ENCODE results near the gene MCC. TPM values are rescaled to one million over a fixed set of nuclear protein-coding genes. Genes with fewer than 3 reads are reported as not detected.

MCC gene
- total RNA-seq, 4 donors from 2014 or later = 17.0 to 24.8 (median 21.0) TPM

GRCh38 chr5:113489299-113489698 lies 1.0 kb upstream of the MCC start:
- peaks cover 0 to 10% (median 7%) of the 10 kb centered on the region in 4 donors for H3K9me3 ChIP-seq
- H3K36me3 ChIP-seq = no peaks in the 10 kb centered on the region
- TF ChIP-seq, protein P1, sequence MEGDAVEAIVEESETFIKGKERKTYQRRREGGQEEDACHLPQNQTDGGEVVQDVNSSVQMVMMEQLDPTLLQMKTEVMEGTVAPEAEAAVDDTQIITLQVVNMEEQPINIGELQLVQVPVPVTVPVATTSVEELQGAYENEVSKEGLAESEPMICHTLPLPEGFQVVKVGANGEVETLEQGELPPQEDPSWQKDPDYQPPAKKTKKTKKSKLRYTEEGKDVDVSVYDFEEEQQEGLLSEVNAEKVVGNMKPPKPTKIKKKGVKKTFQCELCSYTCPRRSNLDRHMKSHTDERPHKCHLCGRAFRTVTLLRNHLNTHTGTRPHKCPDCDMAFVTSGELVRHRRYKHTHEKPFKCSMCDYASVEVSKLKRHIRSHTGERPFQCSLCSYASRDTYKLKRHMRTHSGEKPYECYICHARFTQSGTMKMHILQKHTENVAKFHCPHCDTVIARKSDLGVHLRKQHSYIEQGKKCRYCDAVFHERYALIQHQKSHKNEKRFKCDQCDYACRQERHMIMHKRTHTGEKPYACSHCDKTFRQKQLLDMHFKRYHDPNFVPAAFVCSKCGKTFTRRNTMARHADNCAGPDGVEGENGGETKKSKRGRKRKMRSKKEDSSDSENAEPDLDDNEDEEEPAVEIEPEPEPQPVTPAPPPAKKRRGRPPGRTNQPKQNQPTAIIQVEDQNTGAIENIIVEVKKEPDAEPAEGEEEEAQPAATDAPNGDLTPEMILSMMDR (IDR thresholded peaks at IDR 0.05) = no peak
- no peak for TF ChIP-seq POLR2AphosphoS5 (IDR thresholded peaks at IDR 0.05)
- TF ChIP-seq POLR2A (IDR thresholded peaks at IDR 0.05; ENCODE audit: low read depth) = no peak
- no peak for TF ChIP-seq EP300 (IDR thresholded peaks at IDR 0.05)
- H3K27me3 ChIP-seq = peaks cover 0 to 21% (median 0%) of the 10 kb centered on the region in 4 donors
- 23% methylated on average over 3 of the region's 3 CpGs for WGBS
- DNase-seq (ENCODE audit: extremely low spot score) = no peak
- H3K4me3 ChIP-seq = peak overlapping the region in 1 of 4 donors; percentile 78
- no peak overlapping the region for H3K27ac ChIP-seq (replicated peaks in 1 of 4)
- intact Hi-C loops (cut with DNase I) = no loop called here
- peaks cover 13 to 21% (median 19%) of the 10 kb centered on the region in 4 donors for H3K4me1 ChIP-seq

DNA sequence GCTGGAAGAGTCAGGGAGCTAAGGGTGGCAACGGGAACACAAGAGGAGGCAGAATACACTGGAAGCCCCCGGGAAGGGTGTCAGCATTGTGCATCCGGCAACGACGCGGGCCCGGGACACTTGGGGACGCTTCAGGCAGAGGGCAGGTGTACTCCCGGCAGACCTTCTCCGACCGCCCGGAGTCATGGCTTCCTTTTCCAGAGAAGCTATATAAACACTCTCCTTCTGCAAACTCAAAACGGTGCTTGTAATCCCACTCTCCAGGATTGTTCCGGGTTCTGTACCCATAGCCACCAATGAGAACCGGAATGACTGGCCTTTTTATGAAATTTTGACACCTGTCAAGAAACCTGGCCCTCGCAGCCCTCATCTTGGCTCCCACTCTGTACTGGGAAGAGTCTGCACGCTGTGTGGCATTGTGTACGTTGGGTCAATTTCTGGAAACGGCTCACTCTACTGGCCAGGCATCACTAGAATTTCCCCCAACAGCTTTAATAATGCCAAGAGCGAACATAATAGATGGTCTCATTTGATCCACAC lies 462 bp upstream of the MCC start:
- no peak for DNase-seq (ENCODE audit: extremely low spot score)
- 16% methylated on average over 20 of the region's 20 CpGs for WGBS
- H3K27ac ChIP-seq (replicated peaks in 1 of 4) = peak overlapping the region; percentile 51 to 74 (median 64)
- intact Hi-C loops (cut with DNase I) = no loop called here
- TF ChIP-seq, protein P1 (IDR thresholded peaks at IDR 0.05) = no peak
- TF ChIP-seq EP300 (IDR thresholded peaks at IDR 0.05) = no peak
- TF ChIP-seq POLR2A (IDR thresholded peaks at IDR 0.05; ENCODE audit: low read depth) = no peak
- no peak for TF ChIP-seq POLR2AphosphoS5 (IDR thresholded peaks at IDR 0.05)
- peak overlapping the region; percentile 62 to 78 (median 66) for H3K4me3 ChIP-seq
- H3K36me3 ChIP-seq = no peaks in the 10 kb centered on the region
- peaks cover 0 to 21% (median 0%) of the 10 kb centered on the region in 4 donors for H3K27me3 ChIP-seq
- H3K9me3 ChIP-seq = peaks cover 0 to 10% (median 7%) of the 10 kb centered on the region in 4 donors
- H3K4me1 ChIP-seq = peaks cover 13 to 21% (median 19%) of the 10 kb centered on the region in 4 donors

GRCh38 chr5:113487416-113487780 lies 855 bp downstream of the MCC start:
- TF ChIP-seq, protein P1 (IDR thresholded peaks at IDR 0.05) = no peak
- TF ChIP-seq POLR2A (IDR thresholded peaks at IDR 0.05; ENCODE audit: low read depth) (no peak), EP300 (IDR thresholded peaks at IDR 0.05) (no peak)
- Histone ChIP-seq H3K36me3 (no peaks in the 10 kb centered on the region), H3K4me3 (peak overlapping the region; percentile 62 to 78 (median 66)), H3K4me1 (peaks cover 13 to 21% (median 19%) of the 10 kb centered on the region in 4 donors), H3K27me3 (peaks cover 0 to 21% (median 0%) of the 10 kb centered on the region in 4 donors), H3K9me3 (peaks cover 0 to 10% (median 7%) of the 10 kb centered on the region in 4 donors), H3K27ac (replicated peaks in 1 of 4) (peak overlapping the region in 3 of 4 donors; percentile 63 to 74 (median 68))
- DNase-seq (ENCODE audit: extremely low spot score) = no peak
- WGBS = 0% methylated on average over 4 of the region's 18 CpGs
- intact Hi-C loops (cut with DNase I) = no loop called here

DNA sequence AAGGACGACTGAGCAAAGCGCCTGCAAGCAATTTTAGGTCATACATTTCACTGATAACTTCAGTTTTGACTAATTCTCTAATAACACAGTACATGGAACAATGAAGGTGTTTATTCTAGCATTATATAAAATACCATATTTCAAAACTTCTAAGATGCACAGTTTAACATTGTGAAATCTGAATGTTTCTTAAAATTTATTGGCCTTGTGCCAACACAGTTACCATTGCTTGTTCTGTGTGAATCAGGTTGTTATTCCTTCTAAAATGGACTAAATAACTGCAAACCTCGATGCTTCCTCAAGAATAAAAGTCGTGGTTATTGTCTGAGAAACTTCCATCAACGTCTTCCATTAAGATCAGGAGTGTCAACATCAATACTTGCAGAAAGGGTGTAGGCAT lies 8.0 kb downstream of the MCC start:
- DNase-seq (ENCODE audit: extremely low spot score) = no peak
- intact Hi-C loops (cut with DNase I) = no loop called here
- Histone ChIP-seq H3K9me3 (no peaks in the 10 kb centered on the region), H3K4me3 (no peak overlapping the region), H3K27me3 (no peaks in the 10 kb centered on the region), H3K27ac (replicated peaks in 1 of 4) (no peak overlapping the region), H3K36me3 (no peaks in the 10 kb centered on the region), H3K4me1 (no peaks in the 10 kb centered on the region)
- TF ChIP-seq POLR2AphosphoS5 (IDR thresholded peaks at IDR 0.05) = no peak
- WGBS = 86% methylated on average over 5 of the region's 5 CpGs

DNA sequence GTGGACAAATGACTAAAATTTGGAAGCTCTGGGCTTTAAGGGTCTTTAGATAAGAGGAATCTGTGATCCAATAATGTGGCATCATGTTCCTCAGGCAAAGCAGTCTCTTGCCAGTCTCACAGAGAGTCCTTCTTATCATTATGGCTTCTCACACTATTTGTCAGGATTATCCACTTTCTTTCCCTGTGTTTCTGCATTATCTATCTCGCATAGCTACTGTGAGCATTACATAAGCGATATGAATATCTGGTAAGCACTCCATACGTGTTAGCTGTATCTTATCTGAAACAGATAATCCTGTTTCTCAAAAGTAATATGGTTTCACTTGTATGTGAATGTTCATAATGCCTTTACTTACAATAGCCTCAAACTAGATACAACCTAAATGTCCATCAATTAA lies 9.6 kb downstream of the MCC start:
- intact Hi-C loops (cut with DNase I) = no loop called here
- Histone ChIP-seq H3K36me3 (no peaks in the 10 kb centered on the region), H3K27me3 (no peaks in the 10 kb centered on the region), H3K4me3 (no peak overlapping the region), H3K9me3 (no peaks in the 10 kb centered on the region), H3K4me1 (no peaks in the 10 kb centered on the region), H3K27ac (replicated peaks in 1 of 4) (no peak overlapping the region)
- DNase-seq (ENCODE audit: extremely low spot score) = no peak
- TF ChIP-seq EP300 (IDR thresholded peaks at IDR 0.05) (no peak), POLR2A (IDR thresholded peaks at IDR 0.05; ENCODE audit: low read depth) (no peak), POLR2AphosphoS5 (IDR thresholded peaks at IDR 0.05) (no peak)
- TF ChIP-seq, protein P1 (IDR thresholded peaks at IDR 0.05) = no peak
- 90% methylated on average over 3 of the region's 3 CpGs for WGBS
